Bronchial smooth muscle cell (primary cell): ENCODE data around the gene HSPD1. TPM values are rescaled to one million over a fixed set of nuclear protein-coding genes. Genes with fewer than 3 reads are reported as not detected.

ENCODE experiments used
- total RNA-seq: library from RNA; depleted of rRNA; stranded (reverse); fragments of >200 nt; gene quantifications from 2 replicates; pipeline ENCODE4 v1.2.1, GENCODE V29; 2014

HSPD1 gene
- total RNA-seq = 149 and 159 TPM in 2 replicates

GRCh38 chr2:197499594-197500502 is at the start of gene HSPD1, which contains the start of gene HSPE1:
HSPD1 (minus strand) TSS chr2:197499840; CDS start chr2:197498848, 992 bp downstream.
HSPE1 (plus strand) TSS chr2:197500379; CDS start chr2:197500437, 58 bp downstream.

GRCh38 chr2:197515739-197516392 is 16.2 kb upstream of the HSPD1 start, which contains the start of gene MOB4:
MOB4 (plus strand) TSS chr2:197516066; CDS start chr2:197516087, 21 bp downstream.

GRCh38 chr2:197453123-197453913 is 46.3 kb downstream of the HSPD1 start, which contains the start of gene COQ10B:
COQ10B (plus strand) TSS chr2:197453552; CDS start chr2:197453561, 9 bp downstream.

Other genes starting within 250 kb of the HSPD1 start
- 9.4 and 9.9 TPM in 2 replicates for gene ANKRD44, start 189.1 kb downstream of the HSPD1 start, total RNA-seq
- gene SF3B1, start 64.8 kb downstream of the HSPD1 start, total RNA-seq = 181 and 224 TPM in 2 replicates
- gene COQ10B, start 46.3 kb downstream of the HSPD1 start, total RNA-seq = 30.7 and 40.0 TPM in 2 replicates
- 55.6 and 102 TPM in 2 replicates for gene HSPE1, start 539 bp upstream of the HSPD1 start, total RNA-seq
- gene MOB4, start 16.2 kb upstream of the HSPD1 start, total RNA-seq = 18.9 and 19.8 TPM in 2 replicates
- 3.6 and 15.1 TPM in 2 replicates for gene RFTN2, start 175.7 kb upstream of the HSPD1 start, total RNA-seq
- gene MARS2, start 205.5 kb upstream of the HSPD1 start, total RNA-seq = 1.1 and 1.2 TPM in 2 replicates